C4-2B (cell line): ENCODE results near the gene BRS3.

Experiments
- H3K27ac ChIP-seq: fragments of 450-650 bp; 2 replicates; pipeline ENCODE4 v1.5.1; 2017
- ZFX ChIP-seq: fragments of 450-650 bp; IDR thresholded peaks from 2 replicates; pipeline ENCODE4 v1.6.1; 2017
- TF ChIP-seq, protein P1 (sequence below): fragments of 450-650 bp; conservative IDR thresholded peaks from 2 replicates; pipeline ENCODE4 v1.5.1; 2017; ENCODE audit warnings: mild to moderate bottlenecking

BRS3 gene

DNA sequence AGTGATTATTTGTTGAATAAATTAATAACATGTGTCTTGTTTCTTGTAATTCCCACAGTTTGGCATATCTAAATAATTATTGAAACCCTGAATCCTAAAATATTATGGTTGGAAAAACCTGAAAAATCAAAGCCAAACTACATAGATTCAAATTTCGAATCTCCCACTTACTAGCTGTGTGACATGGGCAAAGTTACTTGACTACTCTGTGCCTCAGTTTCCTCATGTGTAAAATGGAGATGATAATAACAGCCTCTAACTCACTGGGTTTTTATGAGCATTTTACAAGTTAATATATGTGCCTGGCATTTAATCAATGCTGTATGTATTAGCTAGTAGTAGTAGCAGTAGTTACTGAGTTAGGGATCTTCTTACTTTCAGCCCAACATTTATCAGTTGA lies 34.6 kb upstream of the BRS3 start:
- no peak overlapping the region for H3K27ac ChIP-seq
- TF ChIP-seq, protein P1, sequence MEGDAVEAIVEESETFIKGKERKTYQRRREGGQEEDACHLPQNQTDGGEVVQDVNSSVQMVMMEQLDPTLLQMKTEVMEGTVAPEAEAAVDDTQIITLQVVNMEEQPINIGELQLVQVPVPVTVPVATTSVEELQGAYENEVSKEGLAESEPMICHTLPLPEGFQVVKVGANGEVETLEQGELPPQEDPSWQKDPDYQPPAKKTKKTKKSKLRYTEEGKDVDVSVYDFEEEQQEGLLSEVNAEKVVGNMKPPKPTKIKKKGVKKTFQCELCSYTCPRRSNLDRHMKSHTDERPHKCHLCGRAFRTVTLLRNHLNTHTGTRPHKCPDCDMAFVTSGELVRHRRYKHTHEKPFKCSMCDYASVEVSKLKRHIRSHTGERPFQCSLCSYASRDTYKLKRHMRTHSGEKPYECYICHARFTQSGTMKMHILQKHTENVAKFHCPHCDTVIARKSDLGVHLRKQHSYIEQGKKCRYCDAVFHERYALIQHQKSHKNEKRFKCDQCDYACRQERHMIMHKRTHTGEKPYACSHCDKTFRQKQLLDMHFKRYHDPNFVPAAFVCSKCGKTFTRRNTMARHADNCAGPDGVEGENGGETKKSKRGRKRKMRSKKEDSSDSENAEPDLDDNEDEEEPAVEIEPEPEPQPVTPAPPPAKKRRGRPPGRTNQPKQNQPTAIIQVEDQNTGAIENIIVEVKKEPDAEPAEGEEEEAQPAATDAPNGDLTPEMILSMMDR: no peak
- no peak for TF ChIP-seq ZFX

GRCh38 chrX:136453771-136454170 lies 34.0 kb upstream of the BRS3 start:
- no peak overlapping the region for H3K27ac ChIP-seq
- no peak for TF ChIP-seq ZFX
- TF ChIP-seq, protein P1: no peak

- no peak overlapping the region for H3K27ac ChIP-seq
- TF ChIP-seq, protein P1: no peak
- TF ChIP-seq ZFX: no peak
These were observed 31.6 kb upstream of the BRS3 start for GRCh38 chrX:136456133-136456532.

DNA sequence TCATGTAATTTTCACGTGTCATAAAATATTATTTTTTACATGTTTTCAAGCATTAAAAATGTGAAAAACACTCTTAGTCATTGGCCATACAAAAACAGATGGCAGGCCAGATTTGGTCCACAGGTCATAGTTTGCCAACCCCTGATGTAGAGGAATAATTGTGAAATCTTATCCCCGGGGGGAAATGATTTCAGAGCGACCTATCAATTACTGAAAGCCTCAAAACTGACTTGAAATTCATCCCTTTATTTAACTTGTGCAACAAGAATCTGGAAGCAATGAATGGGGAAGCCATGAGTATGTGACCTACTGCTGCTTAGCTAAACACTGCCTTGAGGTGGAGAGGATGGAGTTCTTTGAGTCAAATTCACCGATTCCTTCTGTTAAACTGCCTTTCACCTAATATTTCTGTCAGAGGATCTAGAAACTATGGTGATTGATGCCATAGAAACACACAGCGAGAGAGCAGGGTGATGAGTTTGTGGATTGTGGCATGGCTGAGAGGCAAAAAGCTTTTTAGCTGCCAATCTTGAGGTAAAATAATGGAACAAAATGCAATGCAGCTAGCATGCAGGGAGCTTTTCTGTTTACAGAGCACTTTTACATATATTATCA lies 30.3 kb upstream of the BRS3 start:
- TF ChIP-seq, protein P1: no peak
- TF ChIP-seq ZFX: no peak
- no peak overlapping the region for H3K27ac ChIP-seq

DNA sequence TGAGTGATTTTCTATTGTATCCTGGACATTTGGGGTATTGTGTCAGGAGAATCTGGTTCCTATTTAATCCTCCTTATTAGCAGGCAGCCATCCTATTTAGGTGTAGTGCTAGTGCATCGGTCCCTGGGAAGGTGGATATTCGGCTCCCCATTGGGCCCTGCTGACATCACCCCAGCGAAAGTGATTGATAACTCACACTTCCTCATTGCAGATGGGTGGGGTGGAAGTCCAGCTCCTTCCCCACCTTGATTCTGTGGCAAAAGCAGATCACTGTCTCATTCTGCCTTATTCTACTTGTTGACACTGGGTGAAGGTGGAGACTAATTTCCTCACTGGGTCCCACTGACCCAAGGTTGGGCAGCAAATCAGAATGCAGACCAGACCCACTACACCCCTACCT lies 23.2 kb upstream of the BRS3 start:
- H3K27ac ChIP-seq: no peak overlapping the region

GRCh38 chrX:136467303-136467702 lies 20.4 kb upstream of the BRS3 start:
- no peak overlapping the region for H3K27ac ChIP-seq
- TF ChIP-seq, protein P1: no peak
- TF ChIP-seq ZFX: no peak

More for the DNA sequence above, 23.2 kb upstream of the BRS3 start:
- no peak for TF ChIP-seq ZFX

- TF ChIP-seq ZFX: no peak
- TF ChIP-seq, protein P1: no peak
- no peak overlapping the region for H3K27ac ChIP-seq
These were observed 19.2 kb upstream of the BRS3 start for GRCh38 chrX:136468391-136469103.

DNA sequence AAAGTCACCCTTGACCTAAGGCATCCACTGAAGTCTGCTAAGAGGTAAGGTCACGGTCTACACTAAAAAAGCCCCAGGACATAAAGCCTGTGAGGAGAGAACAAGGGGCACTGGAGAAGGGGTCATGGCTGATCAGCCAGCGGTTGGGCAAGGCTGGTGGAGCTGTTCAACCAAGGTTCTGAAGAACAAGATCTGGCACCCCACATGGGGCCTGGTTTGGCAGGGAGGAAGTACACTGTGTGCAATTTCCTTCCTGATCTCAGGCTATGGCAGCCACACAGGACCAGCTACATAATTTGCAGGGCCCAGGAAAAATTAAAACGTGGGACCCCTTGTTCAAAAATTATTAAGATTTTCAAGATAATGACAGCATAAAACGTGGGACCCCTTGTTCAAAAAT lies 14.1 kb upstream of the BRS3 start:
- no peak for TF ChIP-seq ZFX
- TF ChIP-seq, protein P1: no peak
- no peak overlapping the region for H3K27ac ChIP-seq
